GM12878 (cell line): ENCODE measurements around the gene PGK1. TPM values are rescaled to one million over a fixed set of nuclear protein-coding genes. Genes with fewer than 3 reads are reported as not detected.
"Not testable (repeated sequence)": the region's sequence is repeated elsewhere in the genome, so short reads cannot be mapped to it uniquely, and the experiment has no call there.

Experiments
- ATAC-seq: fragments of 200-7000 bp; cut with Tn5 transposase; 3 replicates; pipeline ENCODE4 v1.9.1; 2020; ENCODE audit warnings: mild to moderate bottlenecking, moderate library complexity
- BruUV-seq: library from RNA; stranded (reverse); fragments of 400-500 nt; replicated peaks from 2 replicates; lab custom pipeline; 2021; lab: Mats Ljungman, UMichigan
- CTCF ChIA-PET: fragments of 300-600 bp; sonication (Branson Sonifier 250); formaldehyde crosslinking; extraction: SDS; loops from one replicate; lab custom pipeline; 2021; ENCODE audit warnings: inconsistent platforms; lab: Yijun Ruan, JAX
- POLR2A ChIA-PET: fragments of 350-600 bp; formaldehyde crosslinking; extraction: SDS; loops from one replicate; lab custom pipeline; 2021; ENCODE audit warnings: inconsistent platforms; lab: Charles Lee
- RAD21 ChIA-PET: fragments of 300-600 bp; sonication (Branson Sonifier 250); formaldehyde crosslinking; loops from one replicate; lab custom pipeline; 2023; ENCODE audit warnings: antibody characterized with exemption; ENCODE audit not compliant: unreplicated experiment; lab: Charles Lee
- SMC1A ChIA-PET: fragments of 300-600 bp; sonication (Branson Sonifier 250); formaldehyde crosslinking; loops from one replicate; lab custom pipeline; 2023; ENCODE audit not compliant: unreplicated experiment, uncharacterized antibody; lab: Charles Lee
- DNase-seq: peaks from one replicate; pipeline ENCODE4 v3.0.0-alpha.2; 2011; ENCODE audit warnings: low read depth, low spot score
- FAIRE-seq: peaks from 3 replicates; lab custom pipeline; 2011; peaks lifted over from hg19 to GRCh38; lab: Jason Lieb, UNC
- H2AFZ ChIP-seq: 2 replicates; pipeline ENCODE4 v1.6.0; 2011; ENCODE audit warnings: low read depth, low read length, control low read depth; ENCODE audit not compliant: control insufficient read depth
- H3K27ac ChIP-seq: 2 replicates; pipeline ENCODE4 v1.5.1; 2011; ENCODE audit warnings: control low read depth; ENCODE audit not compliant: control insufficient read depth, insufficient read depth
- H3K27me3 ChIP-seq, 2 experiments: replicated peaks in 1 of 2; 2 replicates each; pipeline versions ENCODE4 v1.6.0 to v1.6.1; 2011; ENCODE audit warnings: low read length in 1 of 2; ENCODE audit not compliant: control insufficient read depth in 2 of 2, insufficient read depth in 2 of 2
- H3K36me3 ChIP-seq, 2 experiments: 2 replicates each; pipeline ENCODE4 v1.5.1; 2011; ENCODE audit warnings: low read length in 1 of 2; ENCODE audit not compliant: control insufficient read depth in 2 of 2, insufficient read depth in 2 of 2
- H3K4me1 ChIP-seq: 2 replicates; pipeline ENCODE4 v1.6.1; 2011; ENCODE audit warnings: mild to moderate bottlenecking, low read length, moderate library complexity, mixed read lengths; ENCODE audit not compliant: control insufficient read depth, insufficient read depth
- H3K4me2 ChIP-seq: 2 replicates; pipeline ENCODE4 v1.6.0; 2011; ENCODE audit warnings: control low read depth; ENCODE audit not compliant: control insufficient read depth, insufficient read depth
- H3K4me3 ChIP-seq: fragments of 200-600 bp; sonication (generic); 2 replicates; pipeline ENCODE4 v1.5.1; 2016
- H3K79me2 ChIP-seq: 2 replicates; pipeline ENCODE4 v1.6.0; 2011; ENCODE audit warnings: low read length; ENCODE audit not compliant: control insufficient read depth, insufficient read depth
- H3K9ac ChIP-seq: 2 replicates; pipeline ENCODE4 v1.8.0; 2011; ENCODE audit warnings: low read length, control low read depth, mixed read lengths; ENCODE audit not compliant: control insufficient read depth, insufficient read depth
- H3K9me3 ChIP-seq: replicated peaks from 3 replicates; pipeline ENCODE4 v1.5.1; 2011; ENCODE audit warnings: mild to moderate bottlenecking, low read length; ENCODE audit not compliant: control insufficient read depth, insufficient read depth
- H4K20me1 ChIP-seq: 2 replicates; pipeline ENCODE4 v1.6.0; 2011; ENCODE audit not compliant: control insufficient read depth, insufficient read depth
- MAX ChIP-seq: IDR thresholded peaks from 2 replicates; pipeline ENCODE4 v1.6.1; 2012; ENCODE audit warnings: low read depth, low read length, improper control_type of control experiment
- NFYB ChIP-seq: IDR thresholded peaks from 2 replicates; pipeline ENCODE4 v1.6.1; 2011; ENCODE audit warnings: low read depth, mild to moderate bottlenecking, low read length, improper control_type of control experiment, moderate library complexity; ENCODE audit not compliant: insufficient read depth
- PRDM15 ChIP-seq: fragments of 450-650 bp; formaldehyde crosslinking; IDR thresholded peaks from 2 replicates; pipeline ENCODE4 v1.4.0; 2020; ENCODE audit warnings: mild to moderate bottlenecking, moderate library complexity
- RB1 ChIP-seq: fragments of 450-650 bp; formaldehyde crosslinking; IDR thresholded peaks from 2 replicates; pipeline ENCODE4 v1.6.1; 2017; ENCODE audit warnings: mild to moderate bottlenecking, borderline replicate concordance
- WGBS: methylation state at CpG from one replicate; pipeline ENCODE4 v1.1.6; 2016; ENCODE audit warnings: low lambda C conversion rate; ENCODE audit not compliant: insufficient replicate concordance, insufficient coverage; ENCODE audit errors: missing lambda C conversion rate; 5-methylcytosine and 5-hydroxymethylcytosine counted together
- in situ Hi-C: fragments of 300-500 bp; cut with MboI; formaldehyde crosslinking; loops from 9 replicates; pipeline ENCODE4 v1.14.3; 2018; ENCODE audit warnings: mixed read lengths
- intact Hi-C: fragments of 100-400 bp; cut with micrococcal nuclease; formaldehyde crosslinking; loops from one replicate; pipeline ENCODE4 v1.14.2; 2022; ENCODE audit not compliant: unreplicated experiment
- polyA plus RNA-seq, 11 experiments: library from polyadenylated mRNA; depleted of rRNA in 4 of 11; unstranded in 6 of 11; stranded (reverse) in 5 of 11; fragments of >200 nt; fragmentation: Nextera tagmentation in 4 of 11; fragmentation: Illumina TruSeq in 1 of 11; extraction: Ambion mirVana in 4 of 11; extraction: Trizol in 1 of 11; gene quantifications; 1 replicate in 1 of 11; 2 replicates in 10 of 11; pipeline versions ENCODE4 v1.2.1 to v1.2.3, GENCODE V29; 2011 to 2016; ENCODE audit warnings: inconsistent platforms in 2 of 11, missing spikeins in 2 of 11, low read depth in 1 of 11
- total RNA-seq, 4 experiments: library from RNA; depleted of rRNA in 3 of 4; stranded (reverse); fragments of >200 nt in 3 of 4; fragmentation: Illumina TruSeq in 1 of 4; extraction: Trizol in 1 of 4; gene quantifications; 2 replicates each; pipeline versions ENCODE4 v1.2.1 to v1.2.3, GENCODE V29; 2013 to 2021

PGK1 gene
- total and polyA plus RNA-seq, 10 of the 15 experiments (the other 5 are each of a cell fraction or from before 2014, with no cell fraction given) = 370 to 1,825 (median 629) TPM

GRCh38 chrX:78073147-78074077, 30.6 kb upstream of the PGK1 start:
- 74% methylated on average over 14 of the region's 14 CpGs for WGBS
- DNase-seq, H3K9ac ChIP-seq, H3K27ac ChIP-seq, H3K79me2 ChIP-seq, ATAC-seq, H4K20me1 ChIP-seq, intact Hi-C loops, BruUV-seq, FAIRE-seq, in situ Hi-C loops, H3K4me2 ChIP-seq: not testable (repeated sequence)
- RAD21 ChIA-PET = interaction anchor here (0.7 kb wide), 1 partner anchor 11 kb away, joined by 3 read pairs; no protein-coding TSS in a partner anchor
- POLR2A ChIA-PET = interaction anchor here (0.8 kb wide), 1 partner anchor 172 kb away, joined by 4 read pairs; no protein-coding TSS in a partner anchor
- peak; percentile 49; the same call in 1 of the 2 replicates for TF ChIP-seq NFYB
- TF ChIP-seq, all 136 proteins: peak for 1; not testable (repeated sequence) for 135
- CTCF ChIA-PET = interaction anchor here (0.6 to 1.7 kb wide), 2 partner anchors 29 to 61 kb away, joined by 3 to 6 read pairs; no protein-coding TSS in a partner anchor
- not testable (repeated sequence) for H3K27me3 ChIP-seq, H3K4me3 ChIP-seq, H2AFZ ChIP-seq, H3K4me1 ChIP-seq, H3K9me3 ChIP-seq, H3K36me3 ChIP-seq
- SMC1A ChIA-PET = interaction anchor here (0.6 to 1.0 kb wide), 2 partner anchors 8 to 872 kb away, joined by 3 read pairs; no protein-coding TSS in a partner anchor

GRCh38 chrX:78074088-78074487, 30.0 kb upstream of the PGK1 start:
- Histone ChIP-seq H3K9ac (no peak overlapping the region), H3K27ac (no peak overlapping the region), H3K79me2 (no peaks in the 10 kb centered on the region), H3K36me3 (no peaks in the 10 kb centered on the region), H3K4me1 (no peaks in the 10 kb centered on the region), H3K4me2 (no peak overlapping the region), H4K20me1 (no peaks in the 10 kb centered on the region), H3K4me3 (no peak overlapping the region), H3K9me3 (peaks cover 4% of the 10 kb centered on the region; the same call in 2 of the 3 replicates), H3K27me3 (no peaks in the 10 kb centered on the region), H2AFZ (no peak overlapping the region)
- ChIA-PET RAD21 (interaction anchor here (0.7 kb wide), 1 partner anchor 12 kb away, joined by 3 read pairs; no protein-coding TSS in a partner anchor), SMC1A (interaction anchor here (1.0 to 1.2 kb wide), 2 partner anchors 9 to 27 kb away, joined by 3 to 4 read pairs; no protein-coding TSS in a partner anchor), POLR2A (interaction anchor here (0.8 kb wide), 1 partner anchor 173 kb away, joined by 4 read pairs; no protein-coding TSS in a partner anchor), CTCF (interaction anchor here (1.7 kb wide), 1 partner anchor 28 kb away, joined by 6 read pairs; no protein-coding TSS in a partner anchor)
- no peak for FAIRE-seq
- intact Hi-C loops = no loop called here
- DNase-seq = no peak
- TF ChIP-seq PRDM15 (CRISPR knock-in tag) (no peak), RB1 (no peak), MAX (no peak)
- no TSS peak for BruUV-seq
- in situ Hi-C loops = no loop called here
- ATAC-seq = no peak
